HAP-1 (cell line): ENCODE measurements around the gene CCS.
"Not testable (repeated sequence)": the region's sequence is repeated elsewhere in the genome, so short reads cannot be mapped to it uniquely, and the experiment has no call there.

Source experiments
- DNase-seq, 2 experiments: peaks; one replicate each; pipeline ENCODE4 v3.0.0-alpha.2; 2016 to 2020; ENCODE audit warnings: low spot score in 2 of 2
- H3K27me3 ChIP-seq: fragments of 250-450 bp; sonication (Bioruptor Pico); 2 replicates; pipeline ENCODE4 v1.5.1; 2020; ENCODE audit warnings: low read depth, mild to moderate bottlenecking, moderate library complexity
- H3K36me3 ChIP-seq: fragments of 250-450 bp; sonication (Bioruptor Pico); replicated peaks from 2 replicates; pipeline ENCODE4 v1.5.1; 2020; ENCODE audit warnings: mild to moderate bottlenecking
- H3K4me1 ChIP-seq: fragments of 250-450 bp; sonication (Bioruptor Pico); 2 replicates; pipeline ENCODE4 v1.5.1; 2020; ENCODE audit warnings: mild to moderate bottlenecking
- H3K4me3 ChIP-seq: fragments of 250-450 bp; sonication (Bioruptor Pico); 2 replicates; pipeline ENCODE4 v1.5.1; 2020; ENCODE audit warnings: mild to moderate bottlenecking, moderate library complexity
- H3K9me3 ChIP-seq: fragments of 250-450 bp; sonication (Bioruptor Pico); 2 replicates; pipeline ENCODE4 v1.5.1; 2020; ENCODE audit warnings: mild to moderate bottlenecking, moderate library complexity
- in situ Hi-C: fragments of 300-500 bp; cut with MboI; formaldehyde crosslinking; loops from 3 replicates; pipeline ENCODE4 v1.14.3; 2020; ENCODE audit warnings: low sequenced_read_pairs, inconsistent platforms, mixed read lengths

CCS gene

GRCh38 chr11:66591175-66591574, 1.8 kb upstream of the CCS start:
- H3K36me3 ChIP-seq = no peaks in the 10 kb centered on the region
- peaks cover 17% of the 10 kb centered on the region for H3K4me1 ChIP-seq
- H3K9me3 ChIP-seq = no peaks in the 10 kb centered on the region
- no peak overlapping the region for H3K4me3 ChIP-seq
- no peak for DNase-seq
- no peaks in the 10 kb centered on the region for H3K27me3 ChIP-seq
- in situ Hi-C loops = no loop called here

- DNase-seq = no peak
- Histone ChIP-seq H3K4me1 (peaks cover 17% of the 10 kb centered on the region), H3K4me3 (peak overlapping the region; percentile 60), H3K36me3 (no peaks in the 10 kb centered on the region), H3K9me3 (no peaks in the 10 kb centered on the region), H3K27me3 (no peaks in the 10 kb centered on the region)
- in situ Hi-C loops = no loop called here
These were observed 284 bp downstream of the CCS start for GRCh38 chr11:66593303-66593635.

GRCh38 chr11:66593650-66594049, 665 bp downstream of the CCS start:
- H3K4me3 ChIP-seq = peak overlapping the region; percentile 60
- H3K27me3 ChIP-seq = no peaks in the 10 kb centered on the region
- peaks cover 17% of the 10 kb centered on the region for H3K4me1 ChIP-seq
- in situ Hi-C loops = no loop called here
- H3K9me3 ChIP-seq = no peaks in the 10 kb centered on the region
- DNase-seq = no peak
- no peaks in the 10 kb centered on the region for H3K36me3 ChIP-seq

GRCh38 chr11:66595245-66595904, 2.4 kb downstream of the CCS start:
- H3K36me3 ChIP-seq = peaks cover 15% of the 10 kb centered on the region
- DNase-seq = no peak
- no peak overlapping the region for H3K4me3 ChIP-seq
- H3K4me1 ChIP-seq = peaks cover 17% of the 10 kb centered on the region
- in situ Hi-C loops = no loop called here
- no peaks in the 10 kb centered on the region for H3K27me3 ChIP-seq
- no peaks in the 10 kb centered on the region for H3K9me3 ChIP-seq

- no peaks in the 10 kb centered on the region for H3K9me3 ChIP-seq
- DNase-seq = no peak
- peaks cover 17% of the 10 kb centered on the region for H3K36me3 ChIP-seq
- H3K27me3 ChIP-seq = no peaks in the 10 kb centered on the region
- H3K4me1 ChIP-seq = peaks cover 4% of the 10 kb centered on the region
- in situ Hi-C loops = no loop called here
- H3K4me3 ChIP-seq = no peak overlapping the region
These were observed 6.0 kb downstream of the CCS start for GRCh38 chr11:66598993-66599392.

- Histone ChIP-seq H3K4me3 (no peak overlapping the region), H3K4me1 (no peaks in the 10 kb centered on the region; the same call in none of the 2 replicates), H3K27me3 (no peaks in the 10 kb centered on the region), H3K9me3 (no peaks in the 10 kb centered on the region), H3K36me3 (peaks cover 25% of the 10 kb centered on the region)
- in situ Hi-C loops = no loop called here
- DNase-seq = no peak
These were observed 7.2 kb downstream of the CCS start for GRCh38 chr11:66600219-66600618.

GRCh38 chr11:66600631-66601233, 7.7 kb downstream of the CCS start:
- Histone ChIP-seq H3K4me3 (no peak overlapping the region), H3K4me1 (no peaks in the 10 kb centered on the region), H3K36me3 (peaks cover 30% of the 10 kb centered on the region), H3K9me3 (no peaks in the 10 kb centered on the region), H3K27me3 (no peaks in the 10 kb centered on the region)
- DNase-seq = no peak
- in situ Hi-C loops = no loop called here

- in situ Hi-C loops = no loop called here
- H3K9me3 ChIP-seq = no peaks in the 10 kb centered on the region
- no peak overlapping the region for H3K4me3 ChIP-seq
- H3K4me1 ChIP-seq = no peaks in the 10 kb centered on the region
- peaks cover 35% of the 10 kb centered on the region for H3K36me3 ChIP-seq
- DNase-seq = no peak
- H3K27me3 ChIP-seq = no peaks in the 10 kb centered on the region
These were observed 10.1 kb downstream of the CCS start for GRCh38 chr11:66603072-66603471.

- Histone ChIP-seq H3K36me3 (peaks cover 32% of the 10 kb centered on the region), H3K4me1 (no peaks in the 10 kb centered on the region)
- in situ Hi-C loops = no loop called here
These were observed 11.2 kb downstream of the CCS start for GRCh38 chr11:66604155-66604554.

GRCh38 chr11:66606608-66607007, 13.6 kb downstream of the CCS start:
- H3K4me1 ChIP-seq, H3K27me3 ChIP-seq, H3K9me3 ChIP-seq, H3K4me3 ChIP-seq, DNase-seq, in situ Hi-C loops: not testable (repeated sequence)
- peaks cover 18% of the 10 kb centered on the region for H3K36me3 ChIP-seq

More at GRCh38 chr11:66604155-66604554, 11.2 kb downstream of the CCS start:
- Histone ChIP-seq H3K9me3 (no peaks in the 10 kb centered on the region), H3K27me3 (no peaks in the 10 kb centered on the region), H3K4me3 (no peak overlapping the region)
- no peak for DNase-seq

GRCh38 chr11:66607126-66607834, 14.3 kb downstream of the CCS start:
- in situ Hi-C loops = no loop called here
- Histone ChIP-seq H3K4me3 (no peak overlapping the region), H3K9me3 (no peaks in the 10 kb centered on the region), H3K36me3 (peaks cover 18% of the 10 kb centered on the region), H3K4me1 (no peaks in the 10 kb centered on the region), H3K27me3 (no peaks in the 10 kb centered on the region)
- no peak for DNase-seq

GRCh38 chr11:66609721-66610617, 17.0 kb downstream of the CCS start:
- no peak for DNase-seq
- Histone ChIP-seq H3K9me3 (no peaks in the 10 kb centered on the region), H3K4me1 (no peaks in the 10 kb centered on the region), H3K36me3 (peaks cover 11% of the 10 kb centered on the region), H3K4me3 (no peak overlapping the region), H3K27me3 (no peaks in the 10 kb centered on the region)
- in situ Hi-C loops = no loop called here

GRCh38 chr11:66612458-66612857, 19.5 kb downstream of the CCS start:
- Histone ChIP-seq H3K9me3 (no peaks in the 10 kb centered on the region), H3K4me1 (peaks cover 6% of the 10 kb centered on the region), H3K4me3 (no peak overlapping the region), H3K36me3 (peaks cover 9% of the 10 kb centered on the region), H3K27me3 (no peaks in the 10 kb centered on the region)
- no peak for DNase-seq
- in situ Hi-C loops = no loop called here
